GM19438 (cell line): Measurements from ENCODE around the gene KLHL5.
"Not testable (repeated sequence)": the region's sequence is repeated elsewhere in the genome, so short reads cannot be mapped to it uniquely, and the experiment has no call there.

ENCODE experiments used
- ATAC-seq: cut with Tn5 transposase; IDR thresholded peaks from one replicate; pipeline ENCODE4 v1.9.1; 2021; ENCODE audit warnings: low read depth; ENCODE audit not compliant: unreplicated experiment

Gene KLHL5, protein sequence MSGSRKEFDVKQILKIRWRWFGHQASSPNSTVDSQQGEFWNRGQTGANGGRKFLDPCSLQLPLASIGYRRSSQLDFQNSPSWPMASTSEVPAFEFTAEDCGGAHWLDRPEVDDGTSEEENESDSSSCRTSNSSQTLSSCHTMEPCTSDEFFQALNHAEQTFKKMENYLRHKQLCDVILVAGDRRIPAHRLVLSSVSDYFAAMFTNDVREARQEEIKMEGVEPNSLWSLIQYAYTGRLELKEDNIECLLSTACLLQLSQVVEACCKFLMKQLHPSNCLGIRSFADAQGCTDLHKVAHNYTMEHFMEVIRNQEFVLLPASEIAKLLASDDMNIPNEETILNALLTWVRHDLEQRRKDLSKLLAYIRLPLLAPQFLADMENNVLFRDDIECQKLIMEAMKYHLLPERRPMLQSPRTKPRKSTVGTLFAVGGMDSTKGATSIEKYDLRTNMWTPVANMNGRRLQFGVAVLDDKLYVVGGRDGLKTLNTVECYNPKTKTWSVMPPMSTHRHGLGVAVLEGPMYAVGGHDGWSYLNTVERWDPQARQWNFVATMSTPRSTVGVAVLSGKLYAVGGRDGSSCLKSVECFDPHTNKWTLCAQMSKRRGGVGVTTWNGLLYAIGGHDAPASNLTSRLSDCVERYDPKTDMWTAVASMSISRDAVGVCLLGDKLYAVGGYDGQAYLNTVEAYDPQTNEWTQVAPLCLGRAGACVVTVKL

DNA sequence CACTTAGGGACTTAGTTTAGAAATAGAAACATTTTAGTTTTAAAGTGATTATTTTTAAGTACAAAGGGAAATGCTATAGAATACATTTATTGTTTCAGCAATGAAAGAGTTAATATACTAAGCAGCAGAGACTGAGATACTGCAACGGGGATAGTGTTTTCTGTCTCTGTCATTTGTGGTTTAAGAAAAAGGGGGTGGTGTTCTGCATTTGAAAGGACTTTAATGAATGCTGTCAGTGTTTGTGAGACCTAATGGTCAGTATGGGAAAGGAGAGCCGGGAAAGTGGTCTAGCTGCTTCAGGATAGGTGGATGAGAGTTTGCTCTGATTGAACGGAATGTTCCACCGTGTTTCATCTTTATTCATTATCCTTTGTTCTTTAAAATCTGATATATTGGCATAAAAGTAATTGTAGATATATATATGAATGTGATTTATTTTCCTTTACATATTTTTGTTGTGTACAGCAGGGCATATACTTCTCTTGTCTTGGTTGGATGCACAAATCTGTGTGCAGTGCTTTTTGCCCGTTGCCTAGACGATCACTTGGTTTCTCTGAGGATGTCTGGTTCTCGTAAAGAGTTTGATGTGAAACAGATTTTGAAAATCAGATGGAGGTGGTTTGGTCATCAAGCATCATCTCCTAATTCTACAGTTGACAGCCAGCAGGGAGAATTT, at the start of gene KLHL5:
Gene KLHL5 (plus strand): TSS at position 139 of the 676 bp plus-strand sequence. CDS start 421 bp downstream, at position 560.
- ATAC-seq, result no peak

- ATAC-seq, result no peak
Measured at GRCh38 chr4:39014028-39014427, 48.0 kb upstream of the KLHL5 start.

DNA sequence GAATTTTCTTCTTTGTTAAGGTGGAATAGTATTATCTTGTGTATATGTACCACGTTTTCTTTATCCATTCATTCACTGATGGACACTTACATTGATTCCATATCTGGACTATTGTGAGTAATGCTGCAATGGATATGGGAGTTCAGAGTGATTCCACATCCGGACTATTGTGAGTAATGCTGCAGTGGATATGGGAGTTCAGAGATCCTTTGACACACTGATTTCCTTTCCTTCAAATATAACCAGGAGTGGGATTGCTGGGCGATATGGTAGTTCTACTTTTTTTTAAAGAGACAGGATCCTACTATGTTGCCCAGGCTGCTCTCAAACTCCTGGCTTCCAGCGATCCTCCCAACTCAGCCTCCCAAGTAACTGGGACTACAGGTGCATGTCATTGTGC, 41.9 kb upstream of the KLHL5 start:
- no peak for ATAC-seq

DNA sequence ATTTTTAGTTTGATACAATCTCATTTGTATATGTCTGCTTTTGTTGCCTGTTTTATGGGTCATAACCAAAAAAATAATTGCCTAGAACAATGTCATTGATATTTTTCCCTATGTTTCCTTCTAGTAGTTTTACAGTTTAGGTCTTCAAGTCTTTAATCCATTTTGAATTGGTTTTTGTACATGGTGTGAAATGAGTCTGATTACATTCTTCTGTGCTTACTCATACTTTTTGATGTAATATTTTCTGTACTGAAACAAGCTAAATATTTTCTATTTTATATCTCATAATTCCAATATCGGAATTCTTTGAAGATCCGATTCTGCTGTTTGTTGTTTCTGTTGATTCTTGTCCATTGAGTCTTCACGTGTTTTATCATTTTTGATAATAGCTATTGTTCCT, 40.4 kb upstream of the KLHL5 start:
- ATAC-seq, result no peak

GRCh38 chr4:39022241-39022640, 39.8 kb upstream of the KLHL5 start:
- no peak for ATAC-seq

DNA sequence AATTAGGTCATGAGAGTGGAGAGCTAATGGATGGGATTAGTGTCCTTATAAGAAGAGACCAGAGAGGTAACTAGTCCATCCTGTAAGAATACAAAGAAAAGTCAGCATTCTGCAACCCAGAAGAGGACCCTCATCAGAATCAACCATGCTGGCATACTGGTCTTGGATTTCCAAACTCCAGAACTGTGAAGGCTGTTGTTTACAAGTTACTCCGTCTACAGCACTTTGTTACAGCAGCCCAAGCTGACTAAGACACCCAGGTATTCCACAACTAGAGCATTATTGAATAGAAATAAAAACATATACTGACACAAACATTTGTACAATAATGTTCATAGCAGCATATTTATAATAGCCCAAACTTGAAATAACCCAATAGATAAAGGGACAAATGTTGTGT, 39.0 kb upstream of the KLHL5 start:
- no peak for ATAC-seq

DNA sequence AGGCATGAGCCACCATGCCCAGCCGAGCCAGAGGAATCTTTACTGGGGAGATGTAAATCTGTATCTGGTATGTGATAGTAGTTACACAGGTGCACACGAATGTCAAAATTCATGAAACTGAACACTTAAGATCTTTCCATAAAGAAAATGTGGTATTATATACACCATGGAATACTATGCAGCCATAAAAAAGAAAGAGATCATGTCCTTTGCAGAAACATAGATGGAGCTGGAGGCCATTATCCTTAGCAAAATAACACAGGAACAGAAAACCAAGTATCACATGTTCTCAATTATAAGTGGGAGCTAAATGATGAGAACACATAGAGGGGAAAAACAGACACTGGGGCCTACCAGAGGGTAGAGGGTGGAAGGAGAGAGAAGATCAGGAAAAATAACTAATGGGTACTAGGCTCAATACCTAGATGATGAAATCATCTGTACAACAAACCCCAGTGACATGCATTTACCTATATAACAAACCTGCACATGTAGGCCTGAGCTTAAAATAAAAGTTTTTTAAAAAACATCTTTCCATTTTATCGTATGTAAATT, 37.6 kb upstream of the KLHL5 start:
- no peak for ATAC-seq

GRCh38 chr4:39025552-39026085, 36.4 kb upstream of the KLHL5 start:
- ATAC-seq, result no peak

DNA sequence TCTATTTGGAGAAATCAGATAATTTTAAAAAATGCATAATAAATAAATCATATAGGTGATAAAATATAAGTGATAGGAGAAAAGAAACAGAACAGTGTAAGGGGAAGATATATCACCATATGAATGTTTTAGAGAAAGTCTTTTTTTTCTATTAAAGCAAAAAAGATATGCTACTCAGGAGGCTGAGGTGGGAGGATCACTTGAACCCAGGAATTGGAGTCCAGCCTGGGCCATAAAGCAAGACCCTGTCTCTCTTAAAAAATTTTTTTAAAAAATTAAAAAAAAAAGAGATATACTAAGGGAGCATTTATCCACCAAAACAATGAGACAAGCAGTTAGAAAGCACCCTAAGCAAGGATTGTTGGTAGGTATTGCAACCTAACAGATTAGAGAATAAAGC, 35.9 kb upstream of the KLHL5 start:
- ATAC-seq, result no peak

DNA sequence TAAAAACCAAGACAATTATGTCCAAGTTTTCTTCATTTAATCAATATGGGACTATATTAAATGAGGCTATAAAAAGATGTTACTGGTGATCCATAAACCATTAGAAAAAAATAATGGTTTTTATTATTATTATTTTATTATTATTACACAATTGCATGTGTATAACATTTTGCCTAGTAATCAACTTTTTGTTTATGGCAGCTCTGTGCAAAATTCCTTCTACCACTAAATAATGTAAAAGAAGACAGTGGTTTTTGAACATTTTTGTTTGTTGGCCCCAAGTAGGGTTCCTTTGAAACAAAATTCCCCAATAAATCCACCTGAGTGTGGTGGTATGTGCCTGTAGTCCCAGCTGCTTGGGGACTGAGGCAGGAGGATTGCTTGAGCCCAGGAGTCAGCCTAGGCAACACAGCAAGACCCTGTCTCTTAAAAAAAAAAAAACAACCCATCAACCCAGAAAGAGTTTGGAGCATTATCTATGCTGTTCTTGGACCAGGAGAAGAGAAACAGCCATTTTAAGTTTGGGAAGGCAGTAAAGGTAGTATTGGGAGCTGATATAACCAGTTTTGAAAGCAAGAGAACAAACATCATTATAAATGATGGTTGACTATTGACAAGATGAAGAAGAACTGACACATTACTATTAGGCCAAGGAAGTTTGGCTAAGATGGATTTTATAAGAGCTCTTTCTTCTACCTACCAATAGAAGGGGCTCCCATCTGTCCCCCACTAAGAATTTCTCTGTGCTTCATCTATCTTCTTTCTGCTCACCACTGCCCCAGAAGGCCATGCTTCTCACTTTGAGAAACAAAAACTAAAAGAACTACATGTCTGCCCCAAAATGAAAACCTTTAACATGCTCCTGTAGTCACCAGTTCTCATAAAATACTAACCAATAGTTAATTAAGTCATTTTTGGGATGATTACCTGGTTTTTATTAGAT, 32.0 kb upstream of the KLHL5 start:
- no peak for ATAC-seq

DNA sequence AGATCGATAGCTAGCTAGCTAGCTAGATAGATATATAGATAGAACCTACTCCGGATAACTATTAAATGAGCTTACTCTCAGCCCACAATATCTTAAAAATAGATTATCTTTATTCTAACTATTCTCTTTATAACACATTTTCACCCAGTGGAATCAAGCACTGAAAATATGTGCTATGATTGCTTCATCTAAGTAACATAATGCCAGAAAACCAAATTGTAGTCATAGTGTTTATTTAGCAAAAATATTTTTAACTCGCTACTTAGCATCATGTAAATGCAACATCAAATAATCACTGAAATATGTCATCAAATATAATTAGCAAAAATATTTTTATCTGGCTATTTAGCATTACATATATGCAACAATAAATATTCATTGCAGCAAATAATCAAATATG, 31.3 kb upstream of the KLHL5 start:
- ATAC-seq, result no peak

- not testable (repeated sequence) for ATAC-seq
Measured at GRCh38 chr4:39031590-39032020, 30.4 kb upstream of the KLHL5 start.

DNA sequence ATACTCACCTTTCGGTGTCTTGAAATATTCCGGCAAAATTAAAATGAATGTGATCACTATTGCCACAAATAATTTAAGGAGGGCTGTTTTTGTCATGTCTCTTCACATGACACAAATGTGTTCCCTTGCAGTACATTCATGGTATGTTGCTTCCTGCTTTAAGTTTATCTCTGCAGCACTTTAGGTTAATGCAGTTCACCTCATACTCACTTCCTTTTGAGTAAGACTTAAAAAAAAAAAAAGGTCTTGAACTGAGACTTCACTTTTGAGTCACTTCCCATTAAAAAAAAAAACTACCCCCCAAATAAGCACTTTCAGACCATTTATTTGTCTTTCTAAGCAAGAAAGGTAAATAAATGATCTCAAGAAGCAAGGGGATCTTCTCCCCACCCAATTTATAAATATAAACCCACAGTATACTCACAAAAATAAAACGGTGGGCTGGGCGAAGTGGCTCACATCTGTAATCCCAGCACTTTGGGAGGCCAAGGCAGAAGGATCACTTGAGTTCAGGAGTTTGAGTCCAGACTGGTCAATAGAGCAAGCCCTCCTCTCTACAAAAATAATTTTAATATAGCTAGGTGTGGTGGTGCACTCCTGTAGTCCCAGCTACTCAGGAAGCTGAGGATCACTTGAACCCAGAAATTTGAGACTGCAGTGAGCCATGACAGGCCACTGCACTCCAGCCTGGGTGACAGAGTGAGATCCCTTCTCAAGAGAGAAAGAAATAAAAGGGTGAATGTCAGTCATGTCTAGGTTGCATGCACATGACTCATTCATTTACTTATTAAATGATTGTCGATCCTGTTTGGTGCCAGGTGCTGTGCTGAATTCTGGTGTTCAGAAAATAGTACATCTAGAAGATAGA, 29.6 kb upstream of the KLHL5 start, which contains the start of gene TMEM156:
Gene TMEM156 (minus strand): TSS at position 192 of the 868 bp plus-strand sequence. CDS start 96 bp downstream, at position 96.
- ATAC-seq, result peak; percentile 59

DNA sequence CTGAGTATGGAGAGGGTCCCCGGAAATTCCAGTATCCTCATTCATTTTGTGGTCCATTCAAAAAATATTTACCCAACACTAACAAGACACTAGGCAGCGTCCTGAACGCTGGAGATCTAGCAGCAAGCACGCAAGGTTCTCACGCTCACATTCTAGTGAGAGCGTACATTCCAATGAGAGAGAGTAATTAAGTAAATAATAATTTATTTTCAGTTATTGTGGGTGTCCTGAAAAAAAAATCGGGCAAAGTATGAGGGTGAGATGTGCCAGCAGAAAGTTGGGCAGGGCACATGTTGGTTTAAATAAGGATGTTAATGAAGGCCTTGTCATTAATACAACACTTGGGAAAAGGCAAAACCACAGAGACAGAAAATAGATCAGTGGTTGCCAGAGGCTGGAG, 25.9 kb upstream of the KLHL5 start:
- ATAC-seq, result no peak

GRCh38 chr4:39037491-39037825, 24.6 kb upstream of the KLHL5 start:
- ATAC-seq, result no peak

DNA sequence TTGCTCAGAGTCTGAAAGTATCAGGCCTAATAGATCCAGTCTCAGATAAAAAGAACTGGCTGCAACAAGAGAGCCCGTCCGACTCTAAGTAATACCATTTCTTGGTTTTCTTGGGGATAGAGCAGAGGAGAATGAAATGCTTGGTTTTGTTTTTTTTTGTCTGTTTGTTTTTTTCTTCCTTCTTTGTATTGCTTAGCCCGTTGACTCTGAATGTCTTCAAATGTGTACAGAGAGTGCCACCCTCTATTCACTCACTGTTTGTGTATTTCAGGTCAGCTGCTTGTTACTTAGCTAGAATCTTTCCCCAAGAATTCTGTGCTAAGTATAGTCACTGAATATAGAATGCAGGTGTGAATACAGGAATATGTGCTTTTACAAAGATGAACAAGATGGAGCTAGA, 24.1 kb upstream of the KLHL5 start:
- no peak for ATAC-seq

DNA sequence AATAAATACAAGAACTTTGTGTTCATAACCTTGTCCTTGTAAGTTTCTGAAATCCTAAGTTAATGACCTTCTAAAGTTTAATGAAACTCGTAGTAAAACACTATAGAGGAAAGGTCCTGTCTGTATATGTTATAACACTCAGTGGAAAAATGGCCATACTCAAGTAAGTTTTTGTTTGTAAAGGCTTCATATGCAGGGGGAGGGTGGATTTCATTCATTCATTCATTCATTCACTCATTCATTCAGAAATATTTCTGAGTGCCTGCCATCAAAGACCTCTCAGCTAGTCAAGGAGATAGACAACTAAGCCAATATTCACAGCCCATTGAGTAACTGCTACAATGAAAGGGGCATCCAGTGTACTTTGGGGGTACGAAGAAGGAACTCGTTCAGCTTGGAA, 22.9 kb upstream of the KLHL5 start:
- ATAC-seq, result no peak

- no peak for ATAC-seq
Measured at GRCh38 chr4:39042366-39042765, 19.7 kb upstream of the KLHL5 start.
